Sigmoid colon (tissue), 7 donors: Measurements from ENCODE around the gene SLX4. TPM values are rescaled to one million over a fixed set of nuclear protein-coding genes. Genes with fewer than 3 reads are reported as not detected.

Experiments used
- DNase-seq: peaks from one replicate; pipeline ENCODE4 v3.0.0-alpha.2; 2019
- H3K27ac ChIP-seq, 4 donors: fragments of 200-600 bp; sonication (generic); one replicate each; pipeline ENCODE4 v1.5.1; 2016 to 2019; ENCODE audit warnings: mild to moderate bottlenecking in 1 of 4
- H3K27me3 ChIP-seq, 3 donors: fragments of 200-600 bp; sonication (generic); one replicate each; pipeline ENCODE4 v1.5.1; 2019; ENCODE audit warnings: mild to moderate bottlenecking in 1 of 3
- H3K36me3 ChIP-seq, 4 donors: fragments of 200-600 bp; sonication (generic); one replicate each; pipeline ENCODE4 v1.5.1; 2016 to 2019
- H3K4me1 ChIP-seq, 4 donors: fragments of 200-600 bp; sonication (generic); one replicate each; pipeline ENCODE4 v1.5.1; 2017 to 2019
- H3K4me3 ChIP-seq, 4 donors: fragments of 200-600 bp; sonication (generic); one replicate each; pipeline ENCODE4 v1.5.1; 2017 to 2019; ENCODE audit warnings: mild to moderate bottlenecking in 2 of 4, moderate library complexity in 1 of 4
- H3K9me3 ChIP-seq, 4 donors: fragments of 200-600 bp in 3 of 4; sonication (generic) in 3 of 4; one replicate each; pipeline versions ENCODE4 v1.5.1 to v1.6.1; 2013 to 2019
- CTCF ChIP-seq, 4 experiments: fragments of 450-650 bp in 3 of 4; fragments of 200-600 bp in 1 of 4; IDR thresholded peaks; one replicate each; pipeline ENCODE4 v1.5.1; 2016 to 2019; ENCODE audit warnings: antibody characterized with exemption in 4 of 4, mild to moderate bottlenecking in 3 of 4, moderate library complexity in 2 of 4
- EP300 ChIP-seq, 4 donors: sonication (generic); formaldehyde crosslinking; IDR thresholded peaks; one replicate each; pipeline ENCODE4 v1.6.1; 2017; ENCODE audit warnings: antibody characterized with exemption in 4 of 4
- POLR2A ChIP-seq, 2 donors: fragments of 450-650 bp; IDR thresholded peaks; one replicate each; pipeline ENCODE4 v1.6.1; 2016; ENCODE audit warnings: antibody characterized with exemption in 2 of 2, mild to moderate bottlenecking in 2 of 2, moderate library complexity in 2 of 2
- POLR2AphosphoS5 ChIP-seq, 4 donors: sonication (generic); formaldehyde crosslinking; IDR thresholded peaks; one replicate each; pipeline ENCODE4 v1.6.1; 2017; ENCODE audit warnings: antibody characterized with exemption in 4 of 4
- WGBS, 2 donors: extraction: QIAGEN DNeasy Blood & Tissue Kit; methylation state at CpG; one replicate each; pipeline ENCODE4 v1.1.7; 2013; 5-methylcytosine and 5-hydroxymethylcytosine counted together
- intact Hi-C: fragments of 100-400 bp; cut with DNase I; formaldehyde crosslinking; loops from one replicate; pipeline ENCODE4 v1.15.1; 2023
- polyA plus RNA-seq, 3 donors: library from polyadenylated mRNA; stranded (reverse); fragments of 200-250 nt; gene quantifications; one replicate each; pipeline ENCODE4 v1.2.3, GENCODE V29; 2013
- total RNA-seq, 4 donors: library from RNA; depleted of rRNA; stranded (reverse); fragments of >200 nt; gene quantifications; one replicate each; pipeline ENCODE4 v1.1.0, GENCODE V29; 2016
- donor health status: healthy with polysubstance abuse.
- donor health status: Bipolar disorder and iron deficiency.
- donor health status: healthy.

Gene SLX4
- total and polyA plus RNA-seq, 7 donors: under 0.01 to 3.9 (median 2.1) TPM

- no peaks in the 10 kb centered on the region for H3K9me3 ChIP-seq
- peaks cover 0 to 7% (median 0%) of the 10 kb centered on the region in 4 donors for H3K4me1 ChIP-seq
- peaks cover 0 to 28% (median 17%) of the 10 kb centered on the region in 4 donors for H3K36me3 ChIP-seq
- no peak for DNase-seq
- H3K27ac ChIP-seq: no peak overlapping the region
- no peak overlapping the region for H3K4me3 ChIP-seq
- intact Hi-C loops: no loop called here
- no peak for TF ChIP-seq POLR2AphosphoS5 (IDR thresholded peaks at IDR 0.05)
- TF ChIP-seq POLR2A (IDR thresholded peaks at IDR 0.05): no peak
- TF ChIP-seq CTCF (IDR thresholded peaks at IDR 0.05): no peak
- no peak for TF ChIP-seq EP300 (IDR thresholded peaks at IDR 0.05)
- WGBS, 2 donors: 95% methylated on average over 10 of the region's 10 CpGs
- peaks cover 6 to 30% (median 9%) of the 10 kb centered on the region in 3 donors for H3K27me3 ChIP-seq
Measured at GRCh38 chr16:3581392-3581791, 30.0 kb downstream of the SLX4 start.

- intact Hi-C loops: no loop called here
- Histone ChIP-seq H3K9me3 (no peaks in the 10 kb centered on the region), H3K36me3 (peaks cover 0 to 28% (median 17%) of the 10 kb centered on the region in 4 donors), H3K27ac (no peak overlapping the region), H3K27me3 (peaks cover 6 to 34% (median 9%) of the 10 kb centered on the region in 3 donors), H3K4me1 (peaks cover 0 to 7% (median 0%) of the 10 kb centered on the region in 4 donors), H3K4me3 (no peak overlapping the region)
- TF ChIP-seq POLR2AphosphoS5 (IDR thresholded peaks at IDR 0.05) (no peak), EP300 (IDR thresholded peaks at IDR 0.05) (no peak), CTCF (IDR thresholded peaks at IDR 0.05) (no peak), POLR2A (IDR thresholded peaks at IDR 0.05) (no peak)
- WGBS, 2 donors: 64 to 79% methylated on average over 8 of the region's 8 CpGs
- DNase-seq: no peak
Measured at GRCh38 chr16:3580686-3581085, 30.7 kb downstream of the SLX4 start.

- TF ChIP-seq EP300 (IDR thresholded peaks at IDR 0.05) (no peak), POLR2A (IDR thresholded peaks at IDR 0.05) (no peak)
- peaks cover 6 to 34% (median 9%) of the 10 kb centered on the region in 3 donors for H3K27me3 ChIP-seq
Measured at GRCh38 chr16:3580251-3580651, 31.2 kb downstream of the SLX4 start.

GRCh38 chr16:3579776-3580175 lies 31.6 kb downstream of the SLX4 start:
- intact Hi-C loops: no loop called here
- no peak for DNase-seq
- 86 to 92% methylated on average over 7 of the region's 7 CpGs for WGBS, 2 donors
- Histone ChIP-seq H3K36me3 (peaks cover 0 to 28% (median 17%) of the 10 kb centered on the region in 4 donors), H3K4me1 (peaks cover 0 to 7% (median 0%) of the 10 kb centered on the region in 4 donors), H3K4me3 (no peak overlapping the region), H3K27me3 (peaks cover 6 to 34% (median 9%) of the 10 kb centered on the region in 3 donors), H3K27ac (no peak overlapping the region), H3K9me3 (no peaks in the 10 kb centered on the region)
- TF ChIP-seq EP300 (IDR thresholded peaks at IDR 0.05) (no peak), POLR2AphosphoS5 (IDR thresholded peaks at IDR 0.05) (no peak)

More at GRCh38 chr16:3580251-3580651, 31.2 kb downstream of the SLX4 start:
- H3K4me1 ChIP-seq: peaks cover 0 to 7% (median 0%) of the 10 kb centered on the region in 4 donors
- no peak overlapping the region for H3K4me3 ChIP-seq
- H3K36me3 ChIP-seq: peaks cover 0 to 28% (median 17%) of the 10 kb centered on the region in 4 donors
- DNase-seq: no peak
- 60 to 88% methylated on average over 11 of the region's 11 CpGs for WGBS, 2 donors
- no peaks in the 10 kb centered on the region for H3K9me3 ChIP-seq
- intact Hi-C loops: no loop called here
- H3K27ac ChIP-seq: no peak overlapping the region

- Histone ChIP-seq H3K27ac (no peak overlapping the region), H3K9me3 (no peaks in the 10 kb centered on the region), H3K4me3 (no peak overlapping the region), H3K4me1 (peaks cover 0 to 7% (median 0%) of the 10 kb centered on the region in 4 donors), H3K36me3 (peaks cover 0 to 19% (median 11%) of the 10 kb centered on the region in 4 donors), H3K27me3 (peaks cover 6 to 34% (median 9%) of the 10 kb centered on the region in 3 donors)
- TF ChIP-seq CTCF (IDR thresholded peaks at IDR 0.05) (no peak), POLR2A (IDR thresholded peaks at IDR 0.05) (no peak), POLR2AphosphoS5 (IDR thresholded peaks at IDR 0.05) (no peak), EP300 (IDR thresholded peaks at IDR 0.05) (no peak)
- WGBS, 2 donors: 21 to 22% methylated on average over 20 of the region's 20 CpGs
- no peak for DNase-seq
- intact Hi-C loops: no loop called here
Measured at GRCh38 chr16:3578610-3579551, 32.5 kb downstream of the SLX4 start.
